ENCODE results near the gene UBAC1.

The UBAC1 gene

DNA sequence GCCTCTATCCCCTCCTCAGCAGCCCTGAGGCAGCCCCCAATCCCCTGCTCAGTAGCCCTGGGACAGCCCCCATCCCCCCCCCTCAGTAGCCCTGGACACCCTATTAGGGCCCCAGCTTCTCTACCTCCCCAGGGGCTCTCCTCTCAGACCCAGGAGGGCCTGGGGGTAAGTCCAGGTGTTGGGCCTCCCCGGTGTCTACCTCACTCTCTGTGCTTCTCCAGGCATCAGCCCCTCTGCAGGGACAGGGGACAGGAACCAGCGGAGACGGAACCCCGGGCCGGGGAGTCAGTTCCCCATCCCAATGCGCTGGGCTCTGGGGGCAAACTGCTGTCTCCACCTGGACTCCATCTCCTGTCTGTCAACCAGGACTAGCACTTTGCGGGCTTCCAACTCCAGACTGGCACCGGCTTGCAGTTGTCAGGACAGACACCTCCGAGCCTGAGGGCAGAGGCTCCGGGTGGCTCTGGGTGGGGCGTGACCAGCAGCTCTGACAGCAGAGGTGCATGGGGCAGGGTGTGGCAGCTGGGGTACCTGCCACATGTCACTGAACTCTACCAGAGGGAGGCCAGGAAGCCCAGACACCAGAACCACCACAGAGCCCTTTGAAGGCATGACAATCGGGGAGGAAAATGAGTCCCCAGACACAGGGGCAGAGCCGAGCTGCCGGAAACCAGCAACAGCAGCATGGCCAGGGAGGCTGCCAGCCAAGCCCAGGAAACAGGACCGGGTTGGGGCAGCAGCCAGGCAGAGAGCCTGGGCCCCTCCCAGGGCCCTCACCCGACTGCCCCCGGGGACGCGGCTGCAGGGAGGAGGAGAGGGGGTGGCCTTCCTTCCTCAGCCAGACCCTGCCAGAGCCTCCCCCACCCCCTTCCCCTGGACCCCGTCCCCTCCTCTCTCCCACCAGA, 17.7 kb upstream of the UBAC1 start:
- Histone ChIP-seq H3K36me3 (ENCODE audit: insufficient read depth) (no peaks in the 10 kb centered on the region), H3K4me1 (ENCODE audit: low read depth, poor library complexity, severe bottlenecking) (no peaks in the 10 kb centered on the region), H3K79me2 (ENCODE audit: insufficient read depth, low read depth) (no peaks in the 10 kb centered on the region), H3K4me2 (no peak overlapping the region), H3K27me3 (ENCODE audit: insufficient read depth, low read depth) (peaks cover 82% of the 10 kb centered on the region), H3K4me3 (IDR thresholded peaks at IDR 0.05; ENCODE audit: insufficient read depth, low read depth, low read length) (no peak overlapping the region), H2AFZ (ENCODE audit: low read depth) (no peak overlapping the region), H3K9ac (no peak overlapping the region), H3K27ac (no peak overlapping the region), H4K20me1 (ENCODE audit: insufficient read depth) (no peaks in the 10 kb centered on the region)
- TF ChIP-seq CTCF (conservative IDR thresholded peaks at IDR 0.05; ENCODE audit: low read depth, low read length) = no peak

DNA sequence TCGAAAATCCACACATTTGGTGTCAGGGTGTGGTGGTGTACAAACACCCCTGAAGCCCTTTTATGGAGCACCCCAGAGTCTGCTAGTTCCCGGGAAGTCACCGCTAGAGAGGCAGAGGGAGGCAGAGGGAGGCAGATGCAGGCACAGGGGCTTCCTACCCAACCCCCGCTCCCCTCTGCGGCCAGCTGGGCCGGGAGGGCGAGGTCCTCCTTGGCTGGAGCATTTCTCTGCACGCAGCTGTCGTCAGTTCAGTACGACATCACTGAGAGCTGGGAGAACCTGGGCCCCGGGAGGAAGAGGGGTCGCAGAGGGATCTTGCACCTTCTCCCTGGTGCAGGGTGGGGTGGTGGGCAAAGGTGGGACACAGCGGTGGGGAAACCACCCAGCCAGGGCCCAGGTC, 15.8 kb upstream of the UBAC1 start:
- Histone ChIP-seq H3K36me3 (ENCODE audit: insufficient read depth) (no peaks in the 10 kb centered on the region), H3K9ac (no peak overlapping the region), H4K20me1 (ENCODE audit: insufficient read depth) (no peaks in the 10 kb centered on the region), H3K4me2 (no peak overlapping the region), H3K79me2 (ENCODE audit: insufficient read depth, low read depth) (no peaks in the 10 kb centered on the region), H3K4me1 (ENCODE audit: low read depth, poor library complexity, severe bottlenecking) (no peaks in the 10 kb centered on the region), H3K4me3 (IDR thresholded peaks at IDR 0.05; ENCODE audit: insufficient read depth, low read depth, low read length) (no peak overlapping the region), H2AFZ (ENCODE audit: low read depth) (no peak overlapping the region), H3K27ac (no peak overlapping the region), H3K27me3 (ENCODE audit: insufficient read depth, low read depth) (peaks cover 74% of the 10 kb centered on the region)
- TF ChIP-seq CTCF (conservative IDR thresholded peaks at IDR 0.05; ENCODE audit: low read depth, low read length) = no peak

DNA sequence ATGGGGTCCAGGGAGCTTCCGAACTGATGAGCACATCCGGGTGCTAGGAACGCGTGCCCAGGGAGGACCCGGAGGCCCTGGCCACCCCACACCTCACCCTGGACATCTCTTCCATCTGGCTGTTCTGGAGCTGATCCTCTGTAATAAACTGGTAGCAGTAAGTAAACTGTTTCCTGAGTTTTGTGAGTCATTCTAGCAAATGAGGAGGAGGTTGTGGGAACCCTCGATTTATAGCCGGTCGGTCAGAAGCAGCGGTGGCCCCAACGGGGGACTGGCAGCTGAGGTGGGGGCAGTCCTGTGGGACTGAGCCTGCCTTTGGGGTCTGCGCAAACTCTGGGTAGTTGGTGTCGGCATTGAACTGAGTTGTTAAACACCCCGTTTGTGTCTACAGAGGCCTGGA, 15.4 kb upstream of the UBAC1 start:
- Histone ChIP-seq H3K9ac (no peak overlapping the region), H3K79me2 (ENCODE audit: insufficient read depth, low read depth) (no peaks in the 10 kb centered on the region), H3K4me1 (ENCODE audit: low read depth, poor library complexity, severe bottlenecking) (no peaks in the 10 kb centered on the region), H3K4me3 (IDR thresholded peaks at IDR 0.05; ENCODE audit: insufficient read depth, low read depth, low read length) (no peak overlapping the region), H4K20me1 (ENCODE audit: insufficient read depth) (no peaks in the 10 kb centered on the region), H3K4me2 (no peak overlapping the region), H3K27me3 (ENCODE audit: insufficient read depth, low read depth) (peaks cover 76% of the 10 kb centered on the region), H2AFZ (ENCODE audit: low read depth) (no peak overlapping the region), H3K27ac (no peak overlapping the region), H3K36me3 (ENCODE audit: insufficient read depth) (no peaks in the 10 kb centered on the region)
- TF ChIP-seq CTCF (conservative IDR thresholded peaks at IDR 0.05; ENCODE audit: low read depth, low read length) = no peak

DNA sequence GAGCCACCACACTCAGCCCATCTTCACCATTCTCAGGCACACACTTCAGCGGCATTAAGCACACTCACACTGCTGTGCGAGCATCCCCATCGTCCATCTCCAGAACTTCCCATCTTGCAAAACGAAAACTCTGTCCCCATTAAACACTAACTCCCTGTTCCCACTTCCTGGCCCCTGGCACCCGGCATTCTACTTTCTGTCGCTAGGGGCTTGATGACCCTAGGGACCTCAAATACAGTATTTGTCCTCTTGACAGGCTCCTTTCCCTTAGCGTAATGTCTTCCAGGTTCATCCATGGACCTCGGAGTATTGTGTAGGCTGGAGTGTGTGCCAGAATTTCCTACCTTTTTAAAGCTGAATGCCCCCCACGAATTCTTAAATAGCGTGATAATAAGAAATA, 14.7 kb upstream of the UBAC1 start:
- H3K27me3 ChIP-seq (ENCODE audit: insufficient read depth, low read depth) = peaks cover 76% of the 10 kb centered on the region
- H3K4me1 ChIP-seq (ENCODE audit: low read depth, poor library complexity, severe bottlenecking) = no peaks in the 10 kb centered on the region
- H3K4me3 ChIP-seq (IDR thresholded peaks at IDR 0.05; ENCODE audit: insufficient read depth, low read depth, low read length) = no peak overlapping the region
- no peak overlapping the region for H3K9ac ChIP-seq
- no peaks in the 10 kb centered on the region for H4K20me1 ChIP-seq (ENCODE audit: insufficient read depth)
- no peaks in the 10 kb centered on the region for H3K79me2 ChIP-seq (ENCODE audit: insufficient read depth, low read depth)
- H3K36me3 ChIP-seq (ENCODE audit: insufficient read depth) = no peaks in the 10 kb centered on the region
- TF ChIP-seq CTCF (conservative IDR thresholded peaks at IDR 0.05; ENCODE audit: low read depth, low read length) = no peak
- no peak overlapping the region for H3K4me2 ChIP-seq
- no peak overlapping the region for H2AFZ ChIP-seq (ENCODE audit: low read depth)
- no peak overlapping the region for H3K27ac ChIP-seq

Data from KMS-11 (cell line).